ENCODE data around the gene DVL1.
A peak's percentile ranks its signal among the peaks of the same experiment; 100 is the strongest.

DVL1 gene

DNA sequence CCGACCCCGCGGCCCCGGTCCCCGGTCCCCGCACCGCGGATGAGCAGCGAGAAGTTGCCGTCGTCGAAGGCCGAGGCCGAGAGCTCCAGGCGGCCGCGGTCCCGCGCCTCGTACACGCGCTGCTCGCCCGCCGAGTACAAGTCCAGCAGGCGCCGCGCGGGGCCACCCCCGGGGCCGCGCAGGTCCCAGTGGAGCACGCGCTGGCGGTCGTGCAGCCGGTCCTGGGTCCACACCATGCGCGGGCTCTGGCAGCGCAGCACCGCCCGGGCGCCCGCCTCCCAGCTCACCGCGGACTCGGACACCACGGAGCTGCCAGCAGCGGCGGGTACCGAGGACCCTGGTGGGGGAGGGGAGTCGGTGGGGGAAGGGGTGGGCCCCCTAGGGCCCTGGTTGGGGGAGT, 6.2 kb upstream of the DVL1 start:
- DNase-seq (ENCODE audit: low spot score), result no peak

DNA sequence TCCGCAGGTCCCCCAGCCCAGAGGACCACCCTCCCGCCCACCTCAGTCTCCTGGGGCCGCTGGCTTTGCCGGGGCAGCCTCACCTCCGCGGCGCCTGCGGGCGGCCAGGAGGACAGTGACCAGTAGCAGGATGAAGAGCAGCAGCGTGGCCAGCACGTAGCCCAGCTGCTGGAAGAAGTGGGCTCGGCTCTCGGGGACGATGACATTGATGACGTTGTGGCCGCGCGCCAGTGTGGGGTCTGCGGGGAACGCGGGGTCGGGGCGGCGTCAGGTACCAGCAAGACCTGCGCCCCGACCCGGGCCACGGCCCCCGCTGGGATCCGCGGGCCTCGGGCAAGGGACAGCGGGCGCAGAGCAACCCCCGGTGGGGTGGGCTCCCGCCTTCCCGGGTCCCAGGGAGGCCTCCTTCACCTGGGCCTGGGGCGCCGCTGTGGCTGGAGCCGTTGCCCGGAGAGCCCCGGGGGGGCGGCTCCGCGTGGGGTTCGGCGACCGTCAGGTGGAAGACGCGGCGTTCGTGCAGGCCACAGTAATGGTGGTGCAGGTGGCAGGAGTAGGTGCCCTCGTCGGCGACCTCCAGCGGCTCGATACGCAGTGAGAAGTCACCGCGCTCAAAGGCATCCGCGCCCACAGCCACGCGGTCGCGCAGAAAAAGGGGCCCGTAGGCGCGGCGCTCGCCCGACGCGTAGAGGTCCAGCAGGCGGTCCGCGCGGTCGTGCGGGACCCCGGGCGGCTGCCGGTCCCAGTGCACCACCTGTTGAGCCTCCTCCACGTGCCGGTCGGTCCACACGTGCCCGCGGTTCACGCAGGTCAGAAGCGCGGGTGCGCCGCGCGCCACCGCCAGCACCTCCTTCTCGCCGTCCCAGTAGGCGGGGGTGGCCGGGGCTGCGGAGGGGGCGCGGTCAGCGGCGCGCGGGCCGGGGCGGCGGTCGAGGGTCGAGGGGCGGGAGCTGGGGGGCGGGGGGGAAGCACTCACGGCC, 5.3 kb upstream of the DVL1 start:
- DNase-seq (ENCODE audit: low spot score), result no peak

DNA sequence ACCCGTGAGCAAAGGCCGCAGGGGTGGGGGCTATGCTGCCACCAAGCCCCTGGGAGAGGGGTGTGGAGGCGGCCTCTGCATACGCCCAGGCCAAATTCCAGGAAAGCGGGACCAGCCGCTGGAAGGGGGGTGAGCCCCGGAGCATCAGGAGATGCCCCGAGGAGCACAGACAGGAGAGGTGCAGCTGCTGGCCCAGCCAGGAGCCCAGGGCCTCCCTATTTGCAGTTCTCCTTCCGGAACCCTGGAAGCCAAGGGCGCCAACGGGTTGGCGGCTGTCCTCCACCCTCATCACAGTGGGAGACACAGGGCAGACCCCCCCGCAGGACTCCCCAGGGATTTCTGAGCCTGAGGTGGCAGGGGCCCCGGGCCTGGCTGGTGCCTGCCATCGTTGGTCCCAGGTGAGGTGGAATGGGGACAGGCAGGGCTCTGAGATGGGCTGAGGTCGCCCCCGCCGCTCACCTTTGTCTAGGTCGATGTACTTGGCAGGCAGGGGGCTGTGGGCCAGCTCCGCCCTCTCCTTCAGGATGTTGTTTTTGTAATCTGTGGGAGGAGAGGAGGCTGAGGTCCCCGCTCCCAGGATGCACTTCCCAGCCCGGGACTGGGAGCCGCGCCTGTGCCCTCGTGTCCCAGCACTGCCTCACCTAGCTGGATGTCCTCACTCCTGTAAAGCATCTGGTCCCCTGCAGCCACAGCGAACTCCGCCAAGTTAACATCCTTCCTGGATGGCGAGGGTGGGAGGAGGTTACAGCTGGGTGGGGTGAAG, 4.4 kb upstream of the DVL1 start:
- DNase-seq (ENCODE audit: low spot score), result no peak

DNA sequence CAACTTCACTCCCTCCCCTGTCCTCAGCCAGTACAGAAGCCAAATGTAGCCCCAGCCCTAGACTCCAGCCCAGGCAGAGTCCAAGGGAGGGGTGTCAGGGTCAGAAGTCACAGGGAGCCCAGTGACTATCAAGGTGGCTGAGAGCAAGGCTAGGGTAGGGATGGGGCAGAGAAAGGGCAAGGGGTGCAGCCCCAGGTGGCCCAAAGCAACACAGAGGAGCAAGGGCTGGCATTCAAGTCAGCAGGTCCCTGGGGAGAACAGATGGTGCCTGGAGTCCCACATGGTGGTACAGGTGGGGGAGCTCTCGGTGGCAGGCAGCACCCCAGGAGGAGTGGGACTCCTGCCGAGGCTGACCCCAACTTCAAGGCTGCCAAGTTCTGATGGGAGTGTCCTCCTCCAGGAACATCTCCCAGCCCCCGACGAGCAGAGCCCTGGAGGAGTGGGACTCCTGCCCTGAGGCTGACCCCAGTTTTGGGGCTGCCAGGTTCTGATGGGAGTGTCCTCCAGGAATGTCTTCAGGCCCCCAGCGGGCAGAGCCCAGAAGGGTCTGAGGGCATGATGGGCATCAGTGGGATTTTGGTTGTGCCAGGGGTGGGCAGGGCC, 3.7 kb upstream of the DVL1 start:
- DNase-seq (ENCODE audit: low spot score), result no peak

DNA sequence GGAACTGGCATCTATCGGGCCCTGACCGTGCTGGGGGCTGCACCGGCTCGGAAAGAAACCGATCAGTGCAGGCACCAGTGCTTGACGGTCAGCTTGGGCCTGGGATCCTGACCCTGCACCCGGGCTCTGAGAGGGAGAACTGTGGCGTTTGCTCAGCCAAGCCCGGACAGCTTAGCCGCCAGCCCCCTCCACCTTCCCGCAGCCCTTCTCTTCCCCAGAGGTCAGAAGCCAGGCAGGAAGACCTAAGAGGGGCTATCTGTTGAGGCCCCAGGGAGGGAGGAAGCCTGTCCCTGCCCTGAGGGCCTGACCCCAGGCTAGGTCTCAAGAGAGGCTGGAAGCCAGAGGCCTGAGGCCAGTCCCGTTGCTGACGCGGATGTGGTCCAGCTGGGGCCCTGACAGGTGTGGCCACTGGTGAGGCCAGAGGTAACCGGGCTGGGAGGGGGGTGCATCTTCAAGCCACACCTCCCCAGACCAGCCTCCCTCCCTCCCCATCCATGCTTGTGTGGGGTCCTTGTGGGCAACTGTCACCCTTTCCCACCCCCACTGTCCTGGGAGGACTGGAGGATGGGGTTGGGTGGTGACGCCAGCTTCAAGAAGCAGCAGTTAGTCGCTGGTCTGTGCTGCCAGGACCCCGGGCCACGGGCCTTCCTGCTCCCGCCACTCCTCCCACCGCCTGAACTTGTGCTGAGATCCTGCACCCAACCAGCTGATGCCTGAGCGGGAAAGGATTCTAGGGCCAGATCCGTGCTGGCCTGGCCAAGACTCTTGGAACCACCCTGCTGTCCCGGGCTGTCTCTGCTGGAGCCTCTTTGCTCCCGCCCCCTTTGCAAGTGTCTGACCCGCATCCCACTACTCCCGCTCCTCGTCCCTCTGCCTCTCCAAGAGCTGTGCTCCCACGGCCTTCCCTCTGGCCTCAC, 2.6 kb upstream of the DVL1 start:
- no peak for DNase-seq (ENCODE audit: low spot score)

DNA sequence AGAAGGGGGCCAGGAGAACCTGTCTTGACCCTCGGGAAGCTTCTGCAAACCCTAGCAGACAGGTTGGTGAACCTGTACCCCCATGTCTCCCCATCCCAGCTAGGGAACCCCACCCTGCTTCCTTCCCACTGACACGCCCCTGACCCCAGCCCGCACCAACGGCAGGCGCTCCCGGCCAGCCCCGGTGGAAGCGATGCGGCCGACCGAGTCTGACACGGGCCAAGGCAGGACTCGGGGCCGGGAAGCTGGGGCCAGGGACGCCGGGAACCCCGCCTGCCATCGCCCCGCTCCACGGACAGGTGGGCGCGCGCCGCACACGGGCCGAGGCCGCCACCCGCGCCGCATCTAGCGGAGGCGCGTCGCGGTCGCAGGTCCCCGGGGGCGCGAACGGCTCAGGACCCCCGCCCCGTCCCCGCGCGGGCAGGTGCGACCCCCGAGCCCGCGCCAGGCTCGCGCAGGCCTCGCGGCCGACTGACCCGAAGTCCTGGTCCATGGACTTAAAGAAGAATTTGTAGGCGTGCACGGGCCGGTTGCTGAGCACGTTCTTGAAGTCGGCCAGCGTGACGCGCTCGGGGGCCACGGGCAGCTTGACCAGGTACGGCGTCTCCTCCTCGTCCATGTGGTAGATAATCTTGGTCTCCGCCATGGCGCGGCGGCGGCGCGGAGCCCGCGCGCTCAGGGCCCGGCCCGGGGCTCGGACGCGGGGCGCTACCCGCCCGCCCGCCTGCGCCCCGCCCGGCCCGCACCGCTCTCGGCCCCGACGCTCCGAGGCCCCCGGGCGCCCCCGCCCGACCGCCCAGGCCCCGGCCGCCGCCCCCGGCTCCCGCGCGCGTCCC, 580 bp downstream of the DVL1 start:
- no peak for DNase-seq (ENCODE audit: low spot score)

DNA sequence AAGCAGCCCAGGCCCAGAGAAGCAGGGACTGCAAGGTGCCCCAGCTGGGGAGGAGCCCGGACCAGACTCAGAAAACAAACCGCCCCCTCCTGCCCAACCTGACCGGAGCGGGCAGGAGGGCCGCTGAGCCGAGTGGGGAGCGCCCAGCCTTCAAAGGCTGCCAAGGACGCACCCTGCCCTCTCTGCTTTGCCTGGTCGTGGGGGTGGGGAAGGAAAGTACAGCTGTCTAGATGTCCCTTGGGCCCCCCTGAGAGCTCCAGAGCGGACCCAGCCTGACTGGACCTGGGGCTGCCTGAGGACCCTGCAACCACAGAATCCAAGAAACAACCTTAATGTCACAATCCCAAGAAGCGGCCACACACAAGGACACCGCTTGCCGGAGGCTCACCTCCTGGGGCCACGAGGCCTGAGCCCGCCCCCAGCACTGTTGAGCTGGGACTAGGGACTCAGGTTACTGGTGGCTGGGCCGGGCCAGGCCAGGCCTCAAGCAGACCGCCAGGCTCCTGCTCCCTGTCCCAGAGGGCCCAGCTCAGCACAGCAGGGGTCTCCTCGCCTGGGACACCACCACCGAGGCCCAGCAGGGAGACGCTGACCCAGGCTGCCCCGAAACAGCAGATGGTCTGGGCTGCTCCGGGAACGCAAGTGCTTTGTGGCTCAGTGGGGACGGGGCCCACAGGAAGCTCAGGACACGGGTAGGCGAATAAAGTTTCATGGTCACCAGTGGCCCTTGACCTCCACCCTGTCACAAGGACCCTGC, 1.4 kb downstream of the DVL1 start:
- no peak for DNase-seq (ENCODE audit: low spot score)

DNA sequence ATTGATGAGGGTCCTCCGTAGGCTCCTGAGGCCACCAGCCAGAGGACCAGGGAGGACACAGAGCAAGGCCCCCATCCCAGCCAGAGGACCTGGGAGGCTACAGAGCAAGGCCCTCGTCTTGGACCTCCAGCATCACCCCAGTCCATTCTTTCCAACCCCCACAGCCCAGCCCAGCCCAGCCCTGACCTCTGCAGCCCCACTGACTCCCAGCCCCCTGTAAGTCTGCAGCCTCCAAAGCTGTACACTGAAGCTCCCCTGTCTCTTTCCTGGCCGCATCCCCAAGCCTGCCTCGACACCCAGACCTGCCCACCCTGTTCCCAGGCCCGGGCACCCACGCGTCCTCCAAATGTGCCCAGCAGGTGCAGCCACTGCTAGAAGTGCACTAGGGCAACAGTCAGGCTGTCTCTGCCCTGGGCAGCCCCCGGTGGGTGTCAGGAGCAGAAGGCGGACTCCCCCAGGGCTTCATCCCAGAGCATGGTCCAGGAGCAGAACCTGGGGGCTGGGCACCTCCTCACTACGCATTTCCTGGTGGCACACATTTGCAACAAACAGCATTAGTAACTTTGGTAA, 2.1 kb downstream of the DVL1 start:
- DNase-seq (ENCODE audit: low spot score), result no peak

DNA sequence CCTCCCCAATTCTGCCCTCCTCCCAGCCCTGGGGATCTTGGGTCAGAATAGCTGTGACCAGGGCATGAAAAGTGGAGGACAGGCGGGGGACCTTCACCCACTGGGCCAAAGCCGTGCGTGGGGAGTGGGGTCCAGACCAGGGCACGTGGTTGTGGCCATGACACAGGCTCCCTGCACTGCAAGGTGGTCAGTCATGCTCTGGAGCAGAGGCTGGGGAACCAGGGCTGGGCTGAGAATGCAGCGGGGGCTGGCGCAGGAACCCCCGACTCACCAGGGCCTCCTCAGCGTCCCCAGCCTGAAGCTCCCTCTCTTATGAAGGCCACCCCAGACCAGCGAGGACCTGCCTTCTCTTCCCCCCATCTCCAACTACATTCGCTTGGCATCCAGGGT, 2.7 kb downstream of the DVL1 start:
- no peak for DNase-seq (ENCODE audit: low spot score)

DNA sequence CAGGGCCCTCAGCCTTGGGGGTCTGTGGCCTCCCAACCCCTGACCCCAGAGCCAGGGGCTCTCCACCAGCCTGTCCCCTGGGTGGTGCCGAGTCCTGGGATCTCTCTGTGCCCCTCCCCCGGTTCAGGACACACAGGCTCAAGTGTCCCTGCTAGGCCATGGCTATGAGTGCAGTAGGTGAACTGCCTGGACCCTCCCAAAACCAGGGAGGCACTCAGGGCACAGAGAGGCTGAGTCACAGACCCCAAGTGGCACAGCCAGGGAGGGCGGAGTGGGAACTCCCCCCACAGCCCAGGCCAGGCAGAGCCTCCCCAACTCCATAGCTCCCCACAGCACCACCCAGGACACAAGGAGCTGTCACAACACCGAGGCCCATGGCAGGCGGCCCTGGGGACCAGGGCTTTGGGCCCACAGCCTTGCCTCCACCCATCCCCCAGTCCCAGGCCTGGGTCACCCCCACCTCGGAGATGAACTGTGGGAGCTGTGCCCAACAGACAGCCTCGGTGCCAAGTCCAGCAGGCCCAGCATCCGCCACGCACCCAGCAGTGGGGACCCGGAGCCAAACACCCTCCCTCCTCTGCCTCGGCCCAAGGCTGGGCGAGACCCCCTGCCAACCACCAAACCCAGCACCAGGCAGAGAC, 3.2 kb downstream of the DVL1 start:
- DNase-seq (ENCODE audit: low spot score), result no peak

DNA sequence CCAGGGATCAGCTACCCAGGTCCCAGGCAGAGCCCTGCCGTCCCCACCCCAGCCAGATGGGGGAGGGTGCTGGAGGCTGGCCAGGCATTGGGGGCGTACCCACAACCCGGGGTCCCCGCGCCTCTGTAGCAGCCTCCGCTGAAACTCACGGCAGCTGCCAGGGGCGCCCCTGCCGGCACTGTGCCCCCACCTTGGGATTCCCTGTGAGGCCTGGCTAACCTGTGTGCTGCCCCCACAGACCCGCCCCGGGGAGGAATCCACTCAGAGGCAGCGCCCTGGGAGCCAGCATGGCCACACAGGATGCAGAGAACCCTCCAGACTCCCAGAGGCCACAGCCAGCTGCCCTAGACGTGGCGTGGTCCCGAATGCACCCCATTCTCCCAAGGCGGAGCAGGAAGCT, 3.8 kb downstream of the DVL1 start:
- no peak for DNase-seq (ENCODE audit: low spot score)

DNA sequence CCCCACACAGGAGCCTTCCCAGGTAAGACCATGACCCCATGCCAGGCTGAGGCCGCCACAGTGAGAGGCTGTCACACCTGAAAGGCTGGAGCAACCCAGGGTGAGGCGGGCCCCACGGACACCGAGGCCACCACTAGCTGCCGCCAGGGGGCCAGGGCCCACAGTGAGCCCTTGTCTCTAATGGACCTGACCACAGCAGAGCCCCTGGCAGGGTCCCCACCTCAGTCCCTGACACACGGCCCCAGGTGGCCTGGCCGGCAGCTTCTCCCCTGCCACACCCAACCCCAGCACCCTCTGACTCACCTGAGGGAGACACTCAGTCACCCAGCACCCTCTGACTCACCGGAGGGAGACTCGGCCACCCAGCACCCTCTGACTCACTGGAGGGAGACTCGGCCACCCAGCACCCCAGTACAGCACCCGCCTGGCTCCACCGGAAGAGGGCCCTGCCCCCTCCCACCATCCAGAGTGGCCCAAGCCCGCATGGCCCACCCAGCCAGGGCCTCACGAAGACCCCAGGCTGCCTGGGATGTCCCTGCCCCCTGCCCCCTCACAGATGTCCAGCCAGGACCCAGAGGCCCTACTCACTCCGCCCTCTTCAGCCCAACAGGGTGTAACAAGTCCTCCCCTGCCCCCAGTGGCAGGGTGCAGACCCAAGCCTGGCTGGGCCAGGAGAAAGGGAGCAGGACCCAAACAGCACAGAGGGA, 4.4 kb downstream of the DVL1 start:
- DNase-seq (ENCODE audit: low spot score), result peak; percentile 70

DNA sequence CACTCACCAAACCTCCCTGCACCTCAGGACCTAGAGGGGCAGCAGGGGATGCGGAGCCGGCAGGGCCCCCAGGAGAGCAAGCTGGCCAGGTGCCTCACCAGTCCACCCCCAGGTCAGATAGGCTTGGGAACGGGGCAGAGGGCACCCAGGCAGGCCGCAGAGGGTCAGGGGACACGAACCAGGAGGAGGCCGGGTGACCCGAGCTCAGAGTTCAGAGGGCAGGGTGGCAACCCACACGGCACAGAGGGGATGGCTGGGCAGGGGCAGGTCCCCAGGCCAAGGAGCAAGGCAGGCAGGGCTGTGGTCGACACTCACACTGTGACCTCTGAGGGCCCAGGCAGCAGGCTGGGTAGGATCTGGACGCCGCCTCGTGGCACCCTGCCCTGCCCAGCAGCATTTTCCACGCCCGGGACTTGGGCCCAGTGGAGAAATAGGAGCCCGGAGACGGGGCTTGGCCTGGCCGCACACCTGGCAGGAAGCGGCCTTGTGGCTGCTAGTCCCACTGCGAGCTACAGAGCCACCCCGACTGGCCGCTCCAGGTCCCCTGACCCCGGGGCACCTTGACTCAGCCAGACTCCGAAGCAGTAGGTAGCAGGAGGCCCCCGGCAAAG, 5.3 kb downstream of the DVL1 start:
- no peak for DNase-seq (ENCODE audit: low spot score)

DNA sequence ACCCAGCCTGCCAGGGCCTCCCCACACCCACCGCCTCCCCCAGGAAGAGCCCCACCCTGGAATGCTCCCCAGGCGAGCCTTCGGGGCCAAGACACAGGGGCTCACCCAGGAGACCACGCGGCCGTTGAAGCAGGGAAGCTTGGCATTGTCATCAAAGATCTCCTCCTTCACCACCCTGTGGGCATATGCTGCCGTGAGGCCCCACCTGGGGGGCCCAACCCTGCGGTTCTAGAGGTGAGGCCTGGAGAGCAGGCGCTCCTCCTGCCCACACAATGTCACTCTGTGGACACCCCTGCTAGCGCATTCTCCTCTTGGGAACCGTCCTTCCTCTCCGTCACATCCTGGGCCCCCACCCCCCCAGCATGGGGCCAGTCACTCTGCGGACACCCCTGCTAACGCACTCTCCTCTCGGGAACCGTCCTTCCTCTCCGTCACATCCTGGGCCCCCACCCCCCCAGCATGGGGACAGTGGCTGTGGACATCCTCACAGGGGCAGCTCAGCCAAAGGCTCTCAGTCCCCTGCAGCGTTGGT, 6.6 kb downstream of the DVL1 start:
- DNase-seq (ENCODE audit: low spot score), result no peak

DNA sequence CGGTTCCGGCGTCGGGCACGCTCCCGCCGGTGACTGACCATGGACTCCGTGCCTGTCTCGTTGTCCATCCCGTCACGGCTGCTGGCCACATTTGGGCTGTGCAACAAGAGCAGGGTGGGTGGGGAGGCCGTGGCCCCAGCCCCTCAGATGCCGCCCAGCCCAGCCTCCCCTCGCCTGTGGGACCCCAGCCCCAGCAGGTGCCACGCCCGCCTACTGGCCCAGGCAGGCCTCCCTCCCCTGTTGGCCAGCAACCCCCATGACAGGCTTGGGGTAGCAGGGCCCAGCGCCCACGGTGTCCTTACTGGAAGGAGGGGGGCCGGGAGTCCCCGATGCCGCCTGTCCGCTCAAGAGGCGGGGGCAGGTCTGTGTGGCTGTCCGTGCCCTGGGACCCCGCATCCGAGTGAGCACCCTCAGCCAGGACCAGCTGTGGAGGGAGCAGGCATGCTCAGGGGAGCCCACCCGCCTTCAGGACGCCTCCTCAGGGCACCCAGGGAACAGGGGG, 7.1 kb downstream of the DVL1 start:
- DNase-seq (ENCODE audit: low spot score), result no peak

DNA sequence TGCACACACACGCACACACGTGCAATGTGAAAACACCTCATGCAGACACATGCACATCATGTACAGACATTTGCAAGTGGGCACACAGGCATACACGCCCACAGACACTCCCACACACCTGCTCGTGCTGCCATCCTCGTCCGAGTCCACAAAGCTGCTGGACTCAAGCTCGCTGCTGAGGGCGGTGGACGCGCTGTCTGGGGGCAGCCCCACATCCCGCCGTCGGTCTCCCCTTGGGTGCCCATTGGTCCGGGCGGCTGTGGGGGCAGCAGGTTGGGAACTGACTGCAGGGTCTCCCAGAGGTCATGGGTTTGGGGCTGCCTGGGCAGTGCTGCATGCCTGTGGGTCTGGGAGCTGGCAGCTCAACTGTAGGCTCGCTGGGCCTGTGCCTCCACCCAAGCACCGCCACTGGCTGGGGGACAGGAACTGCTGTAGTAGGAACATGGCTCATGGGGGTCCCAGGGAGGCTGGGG, 7.6 kb downstream of the DVL1 start:
- no peak for DNase-seq (ENCODE audit: low spot score)

DNA sequence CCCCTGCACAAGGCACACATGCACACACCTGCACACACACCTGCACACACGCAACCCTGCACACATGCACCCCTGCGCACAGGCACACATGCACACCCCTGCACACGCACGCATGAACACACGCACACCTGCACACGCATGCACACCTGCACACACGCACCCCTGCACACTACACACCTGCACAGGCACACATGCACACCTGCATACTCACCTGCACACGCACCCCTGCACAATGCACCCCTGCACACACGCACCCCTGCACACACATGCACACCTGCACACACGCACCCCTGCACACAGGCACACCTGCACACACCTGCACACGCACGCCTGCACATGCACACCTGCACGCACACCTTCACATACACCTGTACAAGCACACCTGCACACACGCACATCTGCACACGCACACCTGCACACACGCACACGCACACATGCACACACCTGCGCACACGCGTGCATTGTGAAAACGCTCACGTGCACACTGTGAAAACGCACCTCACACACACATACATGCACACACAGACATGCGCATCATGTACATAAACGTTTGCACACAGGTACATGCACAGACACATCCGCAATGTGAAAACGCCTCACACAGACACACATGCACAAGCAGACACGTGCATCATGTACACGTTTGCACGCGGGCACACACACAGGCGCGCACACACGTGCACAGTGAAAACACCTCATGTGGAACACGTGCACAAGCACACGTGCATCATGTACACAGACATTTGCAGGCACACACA, 8.2 kb downstream of the DVL1 start:
- no peak for DNase-seq (ENCODE audit: low spot score)

All from CD4-positive, alpha-beta T cell treated with Interleukin-2 at 100 ng/mL for 4 hours (primary cell).